ENCODE data around the gene CEND1.
"Not testable (repeated sequence)": the region's sequence is repeated elsewhere in the genome, so short reads cannot be mapped to it uniquely, and the experiment has no call there.

CEND1 gene

GRCh38 chr11:763073-763463, 26.8 kb downstream of the CEND1 start:
- DNase-seq = no peak

- no peak for DNase-seq
Measured at GRCh38 chr11:762421-763072, 27.3 kb downstream of the CEND1 start.

GRCh38 chr11:761526-762108, 28.3 kb downstream of the CEND1 start:
- DNase-seq = no peak

- DNase-seq = no peak
Measured at GRCh38 chr11:760236-760635, 29.7 kb downstream of the CEND1 start.

- no peak for DNase-seq
Measured at GRCh38 chr11:749731-750130, 40.2 kb downstream of the CEND1 start.

- DNase-seq = no peak
Measured at GRCh38 chr11:748007-748359, 41.9 kb downstream of the CEND1 start.

- DNase-seq = peak; percentile 88
Measured at GRCh38 chr11:747158-748006, 42.5 kb downstream of the CEND1 start, which contains the start of gene TALDO1. TSS of gene TALDO1 (plus strand) at chr11:747464. CDS start at chr11:747482, 18 bp downstream.

- DNase-seq = no peak
Measured at GRCh38 chr11:746289-747157, 43.4 kb downstream of the CEND1 start.

GRCh38 chr11:745428-745827, 44.5 kb downstream of the CEND1 start:
- no peak for DNase-seq

GRCh38 chr11:742571-743201, 47.2 kb downstream of the CEND1 start:
- DNase-seq = no peak

GRCh38 chr11:742156-742546, 47.7 kb downstream of the CEND1 start:
- no peak for DNase-seq

- DNase-seq = not testable (repeated sequence)
Measured at GRCh38 chr11:737899-738298, 52.0 kb downstream of the CEND1 start.

- no peak for DNase-seq
Measured at GRCh38 chr11:737366-737765, 52.5 kb downstream of the CEND1 start.

Data from CD4-positive, alpha-beta T cell treated with Interleukin-12 subunit alpha and Interleukin-12 subunit beta, for 1 hour (primary cell).